Progenitor cell of endocrine pancreas (in vitro differentiated cells): ENCODE results near the gene TUBGCP2. TPM values are rescaled to one million over a fixed set of nuclear protein-coding genes. Genes with fewer than 3 reads are reported as not detected.

Experiments used
- DNase-seq: peaks from one replicate; pipeline ENCODE4 v3.0.0; 2021; ENCODE audit warnings: low spot score; ENCODE audit not compliant: unreplicated experiment
- H3K27ac Mint-ChIP-seq: 2 replicates; pipeline ENCODE4 v1.8.0; 2021; ENCODE audit warnings: mild to moderate bottlenecking, moderate library complexity, mixed read lengths
- H3K27me3 Mint-ChIP-seq: 2 replicates; pipeline ENCODE4 v1.8.0; 2021; ENCODE audit warnings: mixed read lengths
- H3K36me3 Mint-ChIP-seq: 2 replicates; pipeline ENCODE4 v1.8.0; 2022; ENCODE audit warnings: mixed read lengths; ENCODE audit not compliant: insufficient read depth
- H3K4me1 Mint-ChIP-seq: 2 replicates; pipeline ENCODE4 v1.8.0; 2021; ENCODE audit warnings: low read depth, mixed read lengths
- H3K4me3 Mint-ChIP-seq: 2 replicates; pipeline ENCODE4 v1.8.0; 2021; ENCODE audit warnings: low read depth, mild to moderate bottlenecking, moderate library complexity, mixed read lengths
- H3K9me3 Mint-ChIP-seq: 2 replicates; pipeline ENCODE4 v1.8.0; 2021; ENCODE audit warnings: low read depth, mixed read lengths
- total RNA-seq: library from RNA; stranded (reverse); gene quantifications from 2 replicates; pipeline ENCODE4 v1.2.1, GENCODE V29; 2021
- TF ChIP-seq, protein P1 (sequence below): fragments of 200-600 bp; sonication (generic); IDR thresholded peaks from one replicate; pipeline ENCODE4 v1.5.0; 2021; ENCODE audit warnings: antibody characterized with exemption, mild to moderate bottlenecking; ENCODE audit not compliant: unreplicated experiment

Gene TUBGCP2
- total RNA-seq, 1 donor from 2014 or later = 77.0 TPM

DNA sequence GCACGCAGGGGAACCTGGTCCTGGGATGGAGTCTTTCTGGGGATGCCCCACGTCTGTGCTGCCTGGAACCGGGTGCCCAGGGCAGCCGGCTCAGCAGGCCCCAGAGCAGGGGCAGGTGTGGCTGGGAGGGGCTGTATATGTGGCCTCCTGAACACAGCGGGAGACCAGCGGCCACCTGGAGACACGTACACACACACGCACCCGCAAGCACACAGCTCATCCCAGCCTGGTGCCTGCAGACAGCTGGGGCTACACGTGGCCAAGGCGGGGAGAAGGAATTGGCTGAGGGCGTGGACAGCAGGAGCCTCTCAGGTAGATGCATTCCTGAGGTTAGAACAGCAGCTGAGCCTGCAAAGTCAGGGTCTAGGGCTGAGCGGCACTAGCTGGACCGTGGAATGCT lies 46.0 kb downstream of the TUBGCP2 start:
- DNase-seq = no peak
- H3K9me3 Mint-ChIP-seq = no peaks in the 10 kb centered on the region
- no peak overlapping the region for H3K27ac Mint-ChIP-seq
- H3K36me3 Mint-ChIP-seq = no peaks in the 10 kb centered on the region
- TF ChIP-seq, protein P1, sequence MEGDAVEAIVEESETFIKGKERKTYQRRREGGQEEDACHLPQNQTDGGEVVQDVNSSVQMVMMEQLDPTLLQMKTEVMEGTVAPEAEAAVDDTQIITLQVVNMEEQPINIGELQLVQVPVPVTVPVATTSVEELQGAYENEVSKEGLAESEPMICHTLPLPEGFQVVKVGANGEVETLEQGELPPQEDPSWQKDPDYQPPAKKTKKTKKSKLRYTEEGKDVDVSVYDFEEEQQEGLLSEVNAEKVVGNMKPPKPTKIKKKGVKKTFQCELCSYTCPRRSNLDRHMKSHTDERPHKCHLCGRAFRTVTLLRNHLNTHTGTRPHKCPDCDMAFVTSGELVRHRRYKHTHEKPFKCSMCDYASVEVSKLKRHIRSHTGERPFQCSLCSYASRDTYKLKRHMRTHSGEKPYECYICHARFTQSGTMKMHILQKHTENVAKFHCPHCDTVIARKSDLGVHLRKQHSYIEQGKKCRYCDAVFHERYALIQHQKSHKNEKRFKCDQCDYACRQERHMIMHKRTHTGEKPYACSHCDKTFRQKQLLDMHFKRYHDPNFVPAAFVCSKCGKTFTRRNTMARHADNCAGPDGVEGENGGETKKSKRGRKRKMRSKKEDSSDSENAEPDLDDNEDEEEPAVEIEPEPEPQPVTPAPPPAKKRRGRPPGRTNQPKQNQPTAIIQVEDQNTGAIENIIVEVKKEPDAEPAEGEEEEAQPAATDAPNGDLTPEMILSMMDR = no peak
- peaks cover 3% of the 10 kb centered on the region for H3K4me1 Mint-ChIP-seq
- H3K27me3 Mint-ChIP-seq = peaks cover 19% of the 10 kb centered on the region
- no peak overlapping the region for H3K4me3 Mint-ChIP-seq

- peak overlapping the region; percentile 70 for H3K4me3 Mint-ChIP-seq
- TF ChIP-seq, protein P1 = no peak
- peak; percentile 66 for DNase-seq
- H3K27me3 Mint-ChIP-seq = peaks cover 22% of the 10 kb centered on the region
- no peaks in the 10 kb centered on the region for H3K9me3 Mint-ChIP-seq
- H3K36me3 Mint-ChIP-seq = no peaks in the 10 kb centered on the region
- H3K27ac Mint-ChIP-seq = no peak overlapping the region
- peaks cover 5% of the 10 kb centered on the region for H3K4me1 Mint-ChIP-seq
These were observed 46.8 kb downstream of the TUBGCP2 start for GRCh38 chr10:133261726-133262325.

DNA sequence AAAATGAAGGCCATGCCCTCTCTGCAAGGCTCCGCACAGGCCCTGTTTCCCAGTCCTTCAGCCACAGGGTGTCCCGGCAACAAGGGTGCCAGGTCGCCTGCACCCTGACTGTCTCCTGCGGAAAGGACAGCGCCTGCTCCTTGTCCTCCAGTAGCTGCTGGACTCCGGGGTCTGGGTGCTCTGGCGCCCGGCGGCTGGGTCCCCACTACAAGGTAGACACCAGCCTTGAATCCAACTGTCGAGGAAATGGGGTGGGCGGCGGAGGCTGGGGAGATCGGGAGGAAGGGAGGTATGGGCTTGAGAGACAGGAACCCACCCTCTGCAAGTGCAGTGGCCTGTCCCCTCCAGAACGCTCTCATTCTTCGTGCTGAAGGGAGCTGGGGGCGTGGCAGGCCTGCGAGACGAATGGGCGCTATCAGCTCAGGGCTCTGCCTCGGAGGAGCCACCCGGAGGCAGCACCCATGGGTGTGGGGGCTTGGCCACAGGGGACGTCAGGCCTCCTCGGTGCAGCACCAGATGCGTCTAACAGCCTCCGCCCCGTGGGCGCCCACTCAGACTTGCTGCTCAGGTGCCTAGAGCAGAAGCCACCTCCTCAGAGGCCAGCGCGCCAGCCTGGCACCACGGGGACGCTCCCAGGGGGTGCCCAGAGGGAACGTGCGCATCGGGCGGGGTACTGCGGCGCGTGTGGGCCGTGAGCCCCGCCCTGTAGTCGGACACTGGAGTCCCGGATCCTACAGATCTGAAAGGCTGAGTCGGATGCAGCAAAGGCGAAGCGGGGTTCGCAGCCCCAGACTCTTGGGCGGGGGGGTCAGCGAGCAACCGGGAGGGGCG lies 47.6 kb downstream of the TUBGCP2 start:
- H3K27ac Mint-ChIP-seq = peak overlapping the region; percentile 20
- no peaks in the 10 kb centered on the region for H3K9me3 Mint-ChIP-seq
- peak overlapping the region; percentile 68 for H3K4me3 Mint-ChIP-seq
- peaks cover 22% of the 10 kb centered on the region for H3K27me3 Mint-ChIP-seq
- H3K4me1 Mint-ChIP-seq = peaks cover 5% of the 10 kb centered on the region
- no peaks in the 10 kb centered on the region for H3K36me3 Mint-ChIP-seq
- TF ChIP-seq, protein P1 = no peak
- no peak for DNase-seq

DNA sequence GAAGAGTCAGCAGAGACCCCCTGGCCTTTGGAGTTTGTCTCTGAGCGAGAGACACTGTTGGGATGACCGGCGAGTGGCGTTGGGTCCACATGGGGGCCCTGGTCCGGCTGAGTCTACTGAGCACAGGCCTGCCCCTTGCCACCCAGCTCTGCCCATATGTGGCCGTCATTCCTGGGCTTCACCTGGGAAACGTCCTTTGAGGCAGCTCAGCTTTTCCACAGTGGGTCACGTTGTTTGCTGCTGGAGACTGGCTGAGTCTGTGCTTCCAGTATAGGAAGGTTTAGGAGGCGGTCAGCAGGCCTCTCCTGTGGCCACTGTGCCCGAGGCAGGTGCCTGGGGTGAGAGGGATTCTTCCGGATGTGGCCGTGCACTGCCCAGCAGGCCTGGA lies 49.1 kb downstream of the TUBGCP2 start:
- Mint-ChIP-seq H3K27ac (no peak overlapping the region), H3K4me3 (peak overlapping the region; percentile 68), H3K36me3 (no peaks in the 10 kb centered on the region), H3K27me3 (peaks cover 26% of the 10 kb centered on the region), H3K9me3 (no peaks in the 10 kb centered on the region), H3K4me1 (peaks cover 5% of the 10 kb centered on the region)
- no peak for DNase-seq
- TF ChIP-seq, protein P1 = no peak

GRCh38 chr10:133258818-133259601 lies 49.7 kb downstream of the TUBGCP2 start:
- no peak overlapping the region for H3K4me3 Mint-ChIP-seq

More at GRCh38 chr10:133258818-133259601, 49.7 kb downstream of the TUBGCP2 start:
- Mint-ChIP-seq H3K4me1 (peaks cover 5% of the 10 kb centered on the region), H3K27ac (peak overlapping the region; percentile 65), H3K36me3 (no peaks in the 10 kb centered on the region), H3K27me3 (peaks cover 25% of the 10 kb centered on the region), H3K9me3 (no peaks in the 10 kb centered on the region)
- no peak for DNase-seq
- TF ChIP-seq, protein P1 = no peak
